Transverse colon (tissue), 4 donors: ENCODE results near the gene OAS3.

Experiments used
- CTCF ChIP-seq, 5 experiments: fragments of 200-600 bp in 3 of 5; fragments of 450-650 bp in 2 of 5; sonication (generic) in 3 of 5; IDR thresholded peaks; 1 replicate in 2 of 5; 2 replicates in 3 of 5; pipeline ENCODE4 v1.5.1; 2016 to 2017; ENCODE audit warnings: antibody characterized with exemption in 5 of 5, inconsistent platforms in 3 of 5, mild to moderate bottlenecking in 2 of 5, moderate library complexity in 1 of 5
- EP300 ChIP-seq: sonication (generic); formaldehyde crosslinking; IDR thresholded peaks from one replicate; pipeline ENCODE4 v1.6.1; 2017; ENCODE audit warnings: antibody characterized with exemption, low read depth
- POLR2A ChIP-seq: fragments of 450-650 bp; IDR thresholded peaks from one replicate; pipeline ENCODE4 v1.6.1; 2016; ENCODE audit warnings: antibody characterized with exemption, mild to moderate bottlenecking, moderate library complexity
- POLR2AphosphoS5 ChIP-seq, 3 donors: sonication (generic); formaldehyde crosslinking; IDR thresholded peaks; one replicate each; pipeline ENCODE4 v1.6.1; 2016; ENCODE audit warnings: antibody characterized with exemption in 3 of 3

- TF ChIP-seq EP300 (no peak), CTCF (IDR thresholded peaks at IDR 0.05) (no peak), POLR2AphosphoS5 (IDR thresholded peaks at IDR 0.05) (no peak), POLR2A (no peak)
Observed at GRCh38 chr12:112905451-112906089, 32.7 kb upstream of the OAS3 start.
